ENCODE data around the gene DNAAF1. TPM values are rescaled to one million over a fixed set of nuclear protein-coding genes. Genes with fewer than 3 reads are reported as not detected.

DNAAF1 gene
- total RNA-seq, 6 experiments from 2014 or later = 0.37 to 5.6 (median 2.1) TPM; not detected in 2

DNA sequence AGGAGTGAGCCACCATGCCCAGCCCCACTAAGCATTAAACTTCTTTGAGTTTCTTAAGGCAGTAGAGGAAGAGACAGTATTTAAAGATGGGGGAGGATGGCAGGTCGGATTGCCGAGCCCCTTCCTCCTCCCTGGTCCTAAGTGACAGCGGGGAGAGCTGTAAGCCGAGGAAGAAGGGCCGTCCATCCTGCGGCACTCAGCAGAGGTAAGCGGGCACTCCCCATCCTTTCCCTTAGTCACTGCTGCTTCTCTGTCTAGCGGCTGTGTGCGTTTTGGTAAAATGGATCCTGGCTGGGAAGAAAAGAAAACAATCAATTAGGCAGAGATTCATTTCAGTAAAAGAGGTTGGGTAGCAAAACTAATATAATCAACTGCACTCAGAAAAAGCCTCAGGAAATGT is 13.9 kb downstream of the DNAAF1 start:
- H3K36me3 ChIP-seq = no peaks in the 10 kb centered on the region
- DNase-seq (no peak), ATAC-seq (no peak)
- H3K4me3 ChIP-seq = no peak overlapping the region
- H3K9me3 ChIP-seq = no peaks in the 10 kb centered on the region
- intact Hi-C loops (cut with DNase I) = no loop called here
- WGBS (ENCODE audit: insufficient coverage, low coverage, low lambda C conversion rate, missing lambda C conversion rate) = 21% methylated on average over 7 of the region's 9 CpGs
- H3K27me3 ChIP-seq = no peaks in the 10 kb centered on the region
- no peak for TF ChIP-seq POLR2A (IDR thresholded peaks at IDR 0.05)
- TF ChIP-seq CTCF (IDR thresholded peaks at IDR 0.05) = no peak
- H3K27ac ChIP-seq = no peak overlapping the region
- no peaks in the 10 kb centered on the region for H3K4me1 ChIP-seq

- intact Hi-C loops (cut with DNase I) = no loop called here
- Histone ChIP-seq H3K9me3 (no peaks in the 10 kb centered on the region), H3K27me3 (no peaks in the 10 kb centered on the region), H3K4me3 (no peak overlapping the region), H3K36me3 (no peaks in the 10 kb centered on the region), H3K4me1 (no peaks in the 10 kb centered on the region), H3K27ac (no peak overlapping the region)
- no peak for ATAC-seq
- DNase-seq = no peak
- TF ChIP-seq CTCF (IDR thresholded peaks at IDR 0.05) (no peak), POLR2A (IDR thresholded peaks at IDR 0.05) (no peak)
- 16% methylated on average over 1 of the region's 1 CpG for WGBS (ENCODE audit: insufficient coverage, low coverage, low lambda C conversion rate, missing lambda C conversion rate)
Observed at GRCh38 chr16:84159800-84160199, 14.7 kb downstream of the DNAAF1 start.

DNA sequence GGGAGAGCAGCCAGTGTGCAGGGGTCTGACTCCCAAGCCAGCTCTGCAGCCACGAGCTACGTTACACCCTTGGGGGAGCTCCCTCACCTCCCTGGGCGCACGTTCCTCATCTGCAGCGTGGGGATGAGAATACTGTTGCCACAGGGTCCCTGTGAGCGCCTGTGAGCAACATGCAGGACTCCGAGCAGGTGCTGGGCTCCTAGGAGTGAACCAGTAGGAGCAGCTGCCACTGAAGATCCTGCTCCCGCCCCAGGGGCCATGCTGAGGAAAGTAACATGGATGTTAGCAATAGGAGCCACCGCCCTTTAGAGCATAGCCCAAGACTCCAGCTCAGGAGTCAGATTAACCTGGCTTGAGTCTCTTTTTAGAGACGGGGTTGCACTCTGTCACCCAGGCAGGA is 15.9 kb downstream of the DNAAF1 start:
- Histone ChIP-seq H3K27ac (no peak overlapping the region), H3K36me3 (no peaks in the 10 kb centered on the region), H3K4me3 (no peak overlapping the region), H3K27me3 (no peaks in the 10 kb centered on the region), H3K4me1 (no peaks in the 10 kb centered on the region), H3K9me3 (no peaks in the 10 kb centered on the region)
- TF ChIP-seq CTCF (IDR thresholded peaks at IDR 0.05) (no peak), POLR2A (IDR thresholded peaks at IDR 0.05) (no peak)
- intact Hi-C loops (cut with DNase I) = no loop called here
- 71% methylated on average over 1 of the region's 10 CpGs for WGBS (ENCODE audit: insufficient coverage, low coverage, low lambda C conversion rate, missing lambda C conversion rate)
- no peak for DNase-seq
- ATAC-seq = no peak

- WGBS (ENCODE audit: insufficient coverage, low coverage, low lambda C conversion rate, missing lambda C conversion rate) = 52% methylated on average over 3 of the region's 3 CpGs
- H3K9me3 ChIP-seq = no peaks in the 10 kb centered on the region
- TF ChIP-seq CTCF (IDR thresholded peaks at IDR 0.05) (no peak), POLR2A (IDR thresholded peaks at IDR 0.05) (no peak)
- no peak overlapping the region for H3K4me3 ChIP-seq
- no peaks in the 10 kb centered on the region for H3K27me3 ChIP-seq
- ATAC-seq (no peak), DNase-seq (no peak)
- no peak overlapping the region for H3K27ac ChIP-seq
- H3K36me3 ChIP-seq = no peaks in the 10 kb centered on the region
- intact Hi-C loops (cut with DNase I) = no loop called here
- no peaks in the 10 kb centered on the region for H3K4me1 ChIP-seq
Observed at GRCh38 chr16:84161801-84162200, 16.7 kb downstream of the DNAAF1 start.

- Histone ChIP-seq H3K27me3 (no peaks in the 10 kb centered on the region), H3K9me3 (no peaks in the 10 kb centered on the region), H3K36me3 (no peaks in the 10 kb centered on the region), H3K4me3 (no peak overlapping the region), H3K27ac (no peak overlapping the region), H3K4me1 (no peaks in the 10 kb centered on the region)
- no peak for TF ChIP-seq POLR2A (IDR thresholded peaks at IDR 0.05)
- TF ChIP-seq CTCF (IDR thresholded peaks at IDR 0.05) = no peak
- intact Hi-C loops (cut with DNase I) = no loop called here
- ATAC-seq (no peak), DNase-seq (no peak)
- 90% methylated on average over 6 of the region's 7 CpGs for WGBS (ENCODE audit: insufficient coverage, low coverage, low lambda C conversion rate, missing lambda C conversion rate)
Observed at GRCh38 chr16:84165746-84166145, 20.6 kb downstream of the DNAAF1 start.
